ENCODE results near the gene MAST3. TPM values are rescaled to one million over a fixed set of nuclear protein-coding genes. Genes with fewer than 3 reads are reported as not detected.

The MAST3 gene
- total and polyA plus RNA-seq, 7 donors = 2.6 to 16.3 (median 4.2) TPM

- Histone ChIP-seq H3K27ac (no peak overlapping the region), H3K4me1 (peaks cover 0 to 15% (median 13%) of the 10 kb centered on the region in 4 donors), H3K4me3 (no peak overlapping the region), H3K9me3 (no peaks in the 10 kb centered on the region), H3K36me3 (no peaks in the 10 kb centered on the region), H3K27me3 (no peaks in the 10 kb centered on the region)
- TF ChIP-seq POLR2A (IDR thresholded peaks at IDR 0.05) (no peak), CTCF (IDR thresholded peaks at IDR 0.05) (no peak), POLR2AphosphoS5 (IDR thresholded peaks at IDR 0.05) (no peak), EP300 (IDR thresholded peaks at IDR 0.05) (no peak)
- intact Hi-C loops (cut with DNase I) = no loop called here
- no peak for DNase-seq
- WGBS, 2 donors = 88 to 92% methylated on average over 6 of the region's 6 CpGs
Measured at GRCh38 chr19:18060472-18060871, 37.1 kb upstream of the MAST3 start.

- H3K36me3 ChIP-seq = no peaks in the 10 kb centered on the region
- 42 to 77% methylated on average over 8 of the region's 8 CpGs for WGBS, 2 donors
Measured at GRCh38 chr19:18062028-18062427, 35.5 kb upstream of the MAST3 start.

GRCh38 chr19:18063463-18063862, 34.1 kb upstream of the MAST3 start:
- WGBS, 2 donors = 53 to 85% methylated on average over 5 of the region's 5 CpGs
- no peak overlapping the region for H3K27ac ChIP-seq
- no peaks in the 10 kb centered on the region for H3K36me3 ChIP-seq
- H3K4me3 ChIP-seq = no peak overlapping the region
- no peaks in the 10 kb centered on the region for H3K27me3 ChIP-seq
- intact Hi-C loops (cut with DNase I) = no loop called here
- DNase-seq = no peak
- no peaks in the 10 kb centered on the region for H3K9me3 ChIP-seq
- peaks cover 0 to 4% (median 3%) of the 10 kb centered on the region in 4 donors for H3K4me1 ChIP-seq
- TF ChIP-seq EP300 (IDR thresholded peaks at IDR 0.05) (no peak), POLR2AphosphoS5 (IDR thresholded peaks at IDR 0.05) (no peak), CTCF (IDR thresholded peaks at IDR 0.05) (no peak)

More at GRCh38 chr19:18062028-18062427, 35.5 kb upstream of the MAST3 start:
- intact Hi-C loops (cut with DNase I) = no loop called here
- H3K4me3 ChIP-seq = no peak overlapping the region
- H3K4me1 ChIP-seq = peaks cover 0 to 15% (median 13%) of the 10 kb centered on the region in 4 donors
- H3K9me3 ChIP-seq = no peaks in the 10 kb centered on the region
- DNase-seq = no peak
- TF ChIP-seq POLR2AphosphoS5 (IDR thresholded peaks at IDR 0.05) = no peak
- TF ChIP-seq POLR2A (IDR thresholded peaks at IDR 0.05) = no peak
- no peak for TF ChIP-seq EP300 (IDR thresholded peaks at IDR 0.05)
- no peak for TF ChIP-seq CTCF (IDR thresholded peaks at IDR 0.05)
- no peak overlapping the region for H3K27ac ChIP-seq
- no peaks in the 10 kb centered on the region for H3K27me3 ChIP-seq

DNA sequence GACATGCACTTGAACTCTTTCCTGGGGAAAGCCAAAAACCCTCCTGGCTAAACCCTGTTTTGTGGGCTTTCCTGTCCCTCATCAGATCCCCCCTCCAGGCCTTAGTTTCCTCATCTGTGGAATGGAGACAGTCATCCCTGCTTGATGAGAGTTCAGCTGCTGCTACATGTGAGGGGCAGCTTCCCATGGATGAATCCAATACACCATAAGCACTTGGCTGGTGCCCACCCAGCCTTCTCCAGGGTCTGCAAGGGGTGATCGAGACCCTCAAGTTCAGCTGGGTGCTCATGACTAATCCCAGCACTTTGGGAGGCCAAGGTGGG, 32.4 kb upstream of the MAST3 start:
- no peak for DNase-seq
- Histone ChIP-seq H3K4me1 (no peaks in the 10 kb centered on the region), H3K27me3 (no peaks in the 10 kb centered on the region), H3K27ac (no peak overlapping the region), H3K4me3 (no peak overlapping the region), H3K36me3 (no peaks in the 10 kb centered on the region), H3K9me3 (no peaks in the 10 kb centered on the region)
- intact Hi-C loops (cut with DNase I) = no loop called here
- 91 to 92% methylated on average over 1 of the region's 1 CpG for WGBS, 2 donors
- TF ChIP-seq POLR2A (IDR thresholded peaks at IDR 0.05) (no peak), POLR2AphosphoS5 (IDR thresholded peaks at IDR 0.05) (no peak), CTCF (IDR thresholded peaks at IDR 0.05) (no peak), EP300 (IDR thresholded peaks at IDR 0.05) (no peak)

- Histone ChIP-seq H3K9me3 (no peaks in the 10 kb centered on the region), H3K27ac (no peak overlapping the region), H3K36me3 (no peaks in the 10 kb centered on the region), H3K4me1 (no peaks in the 10 kb centered on the region), H3K4me3 (no peak overlapping the region), H3K27me3 (no peaks in the 10 kb centered on the region)
- intact Hi-C loops (cut with DNase I) = no loop called here
- TF ChIP-seq POLR2A (IDR thresholded peaks at IDR 0.05) (no peak), POLR2AphosphoS5 (IDR thresholded peaks at IDR 0.05) (no peak), EP300 (IDR thresholded peaks at IDR 0.05) (no peak), CTCF (IDR thresholded peaks at IDR 0.05) (no peak)
- no peak for DNase-seq
- 90 to 94% methylated on average over 5 of the region's 5 CpGs for WGBS, 2 donors
Measured at GRCh38 chr19:18068395-18068794, 29.2 kb upstream of the MAST3 start.
